GM18858 (cell line): Measurements from ENCODE around the gene LAMB4.

Experiments used
- ATAC-seq: cut with Tn5 transposase; IDR thresholded peaks from one replicate; pipeline ENCODE4 v1.9.1; 2021; ENCODE audit not compliant: unreplicated experiment

Gene LAMB4

DNA sequence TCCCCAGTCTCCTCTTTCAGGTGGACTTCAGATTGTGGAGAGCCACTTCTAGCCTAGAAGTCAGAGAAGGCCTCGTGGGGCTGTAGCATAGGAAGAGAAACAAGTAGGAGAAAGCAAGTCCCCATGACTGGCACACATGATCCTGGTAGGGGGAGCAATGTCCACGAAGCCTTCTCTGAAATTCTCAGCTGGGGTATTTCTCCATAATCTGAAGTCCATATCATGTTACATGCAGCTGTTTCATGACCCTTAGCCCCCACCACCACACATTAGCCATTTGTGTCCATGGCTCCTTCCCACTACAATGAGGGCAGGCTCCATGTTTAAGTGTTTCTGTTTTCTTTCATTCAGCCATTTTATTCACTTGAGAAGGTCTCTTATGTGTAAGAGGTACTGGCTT, 43.2 kb downstream of the LAMB4 start:
- no peak for ATAC-seq

- no peak for ATAC-seq
Measured at GRCh38 chr7:108086546-108086945, 43.6 kb downstream of the LAMB4 start.

GRCh38 chr7:108083980-108084379, 46.2 kb downstream of the LAMB4 start:
- no peak for ATAC-seq

DNA sequence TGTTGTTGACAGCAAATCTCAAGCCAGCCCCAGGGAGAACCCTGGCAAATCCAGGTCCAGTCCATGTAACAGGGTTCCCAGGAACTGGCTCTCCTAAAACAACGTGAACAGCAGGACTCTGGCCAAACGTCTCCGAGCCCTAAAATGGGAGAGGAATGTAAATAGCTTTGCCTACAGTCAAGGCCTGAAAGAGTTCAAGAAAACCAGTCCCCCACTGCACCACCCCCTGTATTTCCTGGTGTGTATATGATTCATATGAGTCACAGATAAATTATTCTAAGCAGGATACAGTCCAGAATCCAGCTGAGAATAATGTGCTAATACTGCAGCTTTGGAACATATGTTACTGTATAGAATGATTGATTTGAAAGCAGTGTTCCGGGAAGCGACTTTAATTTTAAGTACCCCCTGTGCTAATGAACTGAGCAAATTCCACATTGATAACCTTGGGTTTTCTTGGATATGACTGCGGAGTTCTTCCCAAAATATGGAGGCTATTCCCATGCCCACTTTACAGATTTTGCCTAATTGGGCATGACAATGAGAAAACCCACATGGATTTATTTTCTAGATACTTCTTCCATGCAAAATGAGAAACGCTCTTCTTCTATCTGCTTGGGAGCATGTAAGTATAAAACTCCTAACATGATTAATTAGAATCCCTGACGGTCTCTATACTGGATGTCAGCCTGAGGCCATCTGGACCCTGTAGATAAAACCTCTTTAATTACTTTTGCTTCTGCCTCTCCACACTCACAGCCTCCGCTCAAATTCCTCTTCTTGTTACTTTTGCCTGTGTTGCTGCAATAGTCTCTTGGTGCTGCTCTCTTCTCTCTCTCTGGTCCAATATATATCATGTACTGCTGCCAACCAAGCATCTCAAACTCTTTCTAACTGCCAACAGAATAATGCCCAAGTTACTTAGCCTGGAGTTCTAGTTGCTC, 50.2 kb downstream of the LAMB4 start:
- ATAC-seq = no peak

- ATAC-seq = no peak
Measured at GRCh38 chr7:108079276-108079647, 50.9 kb downstream of the LAMB4 start.

DNA sequence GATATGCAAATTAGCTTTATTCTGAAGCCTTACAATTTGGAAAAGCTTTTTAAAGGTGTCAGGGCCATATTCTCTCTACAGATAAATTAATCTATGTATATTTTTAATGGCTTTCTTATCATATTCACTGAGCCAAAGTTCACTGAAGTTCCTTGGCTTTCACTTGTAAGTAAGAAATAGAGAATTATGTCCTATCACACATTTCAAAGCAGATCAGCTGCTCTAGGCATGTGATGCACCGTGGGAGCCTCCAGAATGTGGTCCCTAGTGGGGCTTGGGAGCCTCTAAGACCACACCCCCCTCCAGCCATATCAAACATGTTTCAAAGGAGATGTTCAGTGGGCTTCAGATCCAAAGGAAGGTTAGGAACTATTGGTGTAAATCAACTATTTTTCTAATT, 51.5 kb downstream of the LAMB4 start:
- ATAC-seq = no peak

DNA sequence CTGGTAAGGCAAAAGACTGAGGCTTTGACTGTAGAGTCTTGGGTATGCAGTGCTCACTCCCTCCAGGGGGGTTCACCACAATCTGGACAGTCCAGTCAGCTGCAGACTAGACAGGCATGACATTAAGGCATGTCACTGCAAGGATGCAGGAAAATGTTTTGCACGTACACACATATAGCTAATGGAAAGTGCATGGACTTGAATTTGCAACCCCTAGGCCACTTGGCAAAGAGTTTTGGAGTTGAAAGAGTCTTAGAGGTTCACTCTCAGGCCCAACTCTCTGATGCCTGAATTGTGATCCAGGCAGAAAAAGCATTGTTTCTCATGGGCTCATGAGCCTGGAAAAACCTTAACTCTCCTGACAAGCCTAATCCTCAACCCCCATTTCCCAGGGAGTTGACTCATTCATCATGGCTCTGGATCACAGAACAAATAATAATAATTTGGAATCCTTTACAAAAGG, 51.9 kb downstream of the LAMB4 start:
- ATAC-seq = no peak

DNA sequence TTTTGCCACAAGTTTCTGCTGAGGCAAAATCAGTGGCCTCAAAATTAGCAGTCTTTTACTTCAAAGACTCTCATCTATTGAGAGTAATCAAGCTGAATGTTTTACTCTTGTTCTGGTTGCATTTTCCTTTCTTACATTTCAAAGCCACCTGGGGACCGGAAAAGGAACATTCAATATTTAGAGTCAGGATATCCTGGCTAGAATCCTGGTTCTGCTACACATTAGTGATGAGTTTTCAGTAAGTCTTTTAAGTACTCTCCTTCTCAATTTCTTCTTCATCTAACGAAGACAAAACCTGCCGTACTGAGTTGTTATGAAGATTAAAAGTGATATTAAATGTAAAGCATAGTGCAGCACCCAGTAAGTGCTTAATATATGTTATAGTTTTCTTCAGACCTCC, 52.5 kb downstream of the LAMB4 start:
- ATAC-seq = no peak

DNA sequence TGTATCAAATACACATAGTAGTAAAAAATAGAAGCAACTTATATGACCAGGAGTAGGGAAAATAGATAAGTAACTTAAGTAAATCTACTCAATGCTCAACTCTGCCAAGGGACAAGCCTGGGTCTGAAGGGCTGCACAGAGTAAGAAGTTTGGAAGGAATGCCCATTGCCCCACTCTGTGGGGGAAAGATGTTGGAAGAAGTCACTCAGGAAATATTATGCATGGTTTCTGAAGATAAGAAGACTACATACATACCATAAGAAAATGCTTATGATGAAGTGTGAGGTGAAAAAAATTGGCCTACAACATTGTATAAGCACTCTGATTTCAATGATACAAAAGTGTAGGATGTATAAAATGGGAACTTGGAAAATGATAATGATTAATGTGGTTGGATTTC, 54.0 kb downstream of the LAMB4 start:
- no peak for ATAC-seq

- ATAC-seq = no peak
Measured at GRCh38 chr7:108073305-108074070, 56.7 kb downstream of the LAMB4 start.

DNA sequence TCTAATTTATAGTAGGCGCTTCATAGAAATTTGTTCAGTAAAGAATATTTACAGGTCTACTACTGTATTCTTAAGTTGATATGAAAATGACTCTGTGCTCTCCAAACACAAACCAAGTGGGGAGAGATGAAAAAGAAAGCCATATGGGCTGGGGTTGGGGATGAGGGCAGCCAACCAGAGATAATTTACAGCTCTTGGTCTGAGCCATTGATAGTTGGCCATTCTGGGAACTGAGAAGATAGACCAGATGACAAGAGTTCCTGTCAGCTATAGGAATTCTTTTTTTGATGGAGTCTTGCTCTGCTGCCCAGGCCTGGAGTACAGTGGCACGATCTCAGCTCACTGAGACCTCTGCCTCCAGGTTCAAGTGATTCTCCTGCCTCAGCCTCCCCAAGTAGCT, 57.4 kb downstream of the LAMB4 start:
- no peak for ATAC-seq

- ATAC-seq = no peak
Measured at GRCh38 chr7:108072116-108072515, 58.0 kb downstream of the LAMB4 start.

GRCh38 chr7:108071551-108071950, 58.6 kb downstream of the LAMB4 start:
- no peak for ATAC-seq

- ATAC-seq = no peak
Measured at GRCh38 chr7:108069646-108070045, 60.5 kb downstream of the LAMB4 start.

DNA sequence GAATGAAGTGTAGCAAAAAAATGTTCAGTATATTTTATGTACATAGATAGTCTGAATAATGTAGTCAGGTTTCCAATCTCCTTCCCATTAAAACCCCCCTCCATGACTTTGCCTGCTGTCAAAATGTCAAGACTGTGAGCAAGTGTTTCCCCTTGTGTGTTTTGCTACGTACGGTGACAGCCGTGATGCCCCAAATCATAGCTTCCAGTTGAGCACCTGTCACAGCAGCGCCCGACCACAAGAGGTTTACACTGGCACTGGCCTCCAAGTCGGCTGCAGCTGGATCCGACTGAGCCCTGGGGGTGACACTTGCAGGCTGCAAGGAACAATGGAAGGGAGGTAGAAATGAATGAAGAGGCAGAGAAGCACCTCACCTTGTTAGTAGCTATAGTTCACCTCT, 62.3 kb downstream of the LAMB4 start:
- no peak for ATAC-seq

DNA sequence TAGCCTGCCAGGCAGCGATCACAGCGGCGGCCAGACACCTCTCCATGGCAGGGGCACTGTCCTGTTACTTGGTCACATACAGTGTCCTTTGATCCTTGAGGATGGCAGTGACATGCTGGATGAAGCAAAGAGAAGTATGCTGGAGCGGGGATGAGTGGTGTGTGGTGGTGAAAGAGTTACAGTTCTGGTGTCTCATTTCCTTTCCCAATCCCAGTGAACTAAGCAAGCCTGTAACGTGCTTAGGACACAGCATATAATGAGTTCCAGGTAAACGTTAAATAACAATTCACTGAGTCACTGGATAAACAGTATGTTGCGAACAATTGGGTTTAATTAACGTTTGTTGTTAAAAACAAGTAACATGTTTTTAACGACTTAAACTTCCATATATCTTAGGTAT, 63.7 kb downstream of the LAMB4 start:
- no peak for ATAC-seq

- ATAC-seq = peak; percentile 57
Measured at GRCh38 chr7:108063520-108063933, 66.6 kb downstream of the LAMB4 start.

DNA sequence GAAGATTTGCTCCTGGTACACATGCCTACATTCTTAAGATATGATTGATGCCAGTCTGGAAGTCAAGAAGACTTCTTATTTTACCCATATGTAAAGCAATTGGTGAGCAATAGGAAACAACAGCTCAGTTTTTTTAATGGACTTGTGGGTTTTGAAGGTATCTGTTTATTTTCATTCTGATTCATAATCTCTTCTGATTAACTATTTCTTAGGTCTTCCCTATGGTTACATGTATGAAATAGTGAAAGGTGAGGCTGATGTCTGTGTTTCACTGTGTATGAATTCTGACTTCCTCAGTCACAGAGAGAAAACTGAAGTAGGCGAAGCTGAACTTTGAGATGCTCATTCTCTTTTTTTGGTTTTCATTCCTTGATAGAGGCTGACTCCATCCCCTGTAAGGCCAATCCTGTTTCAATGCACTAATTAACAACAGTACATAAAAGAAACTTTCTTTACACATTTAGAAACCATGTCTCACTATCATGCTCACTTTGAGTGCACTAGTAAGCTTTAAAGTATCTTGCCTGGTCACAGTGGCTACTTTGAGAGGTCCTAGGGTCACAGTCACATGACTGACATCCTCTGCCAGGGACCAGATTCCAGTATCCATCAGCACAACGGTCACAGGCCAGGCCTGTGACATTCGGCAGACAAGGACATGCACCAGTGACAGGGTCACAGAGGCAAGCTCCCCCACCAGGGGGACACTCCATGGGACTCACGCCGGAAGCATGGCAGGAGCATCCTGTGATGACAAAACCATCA, 67.7 kb downstream of the LAMB4 start:
- no peak for ATAC-seq

- ATAC-seq = no peak
Measured at GRCh38 chr7:108059526-108059925, 70.6 kb downstream of the LAMB4 start.

DNA sequence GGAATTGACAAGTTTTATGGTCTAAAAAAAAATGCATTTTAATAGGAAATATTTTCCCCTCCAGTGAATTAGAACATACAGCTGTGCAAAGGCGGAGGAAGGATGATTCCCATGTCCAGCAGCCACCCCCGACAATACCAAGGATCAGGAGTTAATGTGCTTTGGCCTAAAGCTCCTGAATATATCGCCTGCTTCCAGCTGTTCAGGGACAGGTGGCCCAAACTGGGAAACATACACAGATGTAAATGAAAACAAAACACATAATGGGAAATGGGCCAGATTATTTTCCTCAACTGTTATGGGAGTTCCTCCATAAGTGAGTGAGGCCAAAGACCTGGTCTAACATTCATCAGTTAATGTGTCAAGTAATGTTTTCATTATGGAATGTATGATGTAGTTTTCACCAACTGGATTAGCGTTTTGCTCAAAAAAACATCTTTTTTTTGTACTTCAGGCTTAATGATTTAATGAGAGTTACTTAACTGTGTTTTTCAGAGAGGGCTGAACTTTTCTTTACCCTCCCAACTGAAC, 72.1 kb downstream of the LAMB4 start:
- no peak for ATAC-seq

DNA sequence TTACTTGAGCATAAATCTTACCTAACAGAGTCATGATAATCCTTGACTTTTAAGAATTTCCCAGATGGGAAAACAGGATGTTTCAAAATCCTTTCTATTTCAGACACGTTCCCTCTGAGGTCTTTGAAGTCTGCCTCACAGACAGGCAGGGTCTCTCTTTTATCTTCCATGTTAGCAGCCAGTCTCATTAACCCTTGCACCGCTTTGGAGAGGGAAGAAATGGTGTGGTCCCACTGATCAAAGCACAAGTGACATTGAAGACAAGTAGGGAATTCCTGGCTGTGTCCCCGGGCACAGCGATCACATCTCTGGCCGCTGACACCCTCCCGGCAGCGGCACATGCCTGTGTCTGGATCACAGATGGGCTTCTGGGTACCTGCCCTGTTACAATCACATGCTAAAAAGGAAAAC, 74.5 kb downstream of the LAMB4 start:
- ATAC-seq = no peak
